GM12865 (cell line): ENCODE results near the gene TMEM218.

Experiments used
- DNase-seq: peaks from one replicate; pipeline ENCODE4 v3.0.0; 2010; ENCODE audit warnings: low read depth
- H3K4me3 ChIP-seq: 2 replicates; pipeline ENCODE4 v1.5.1; 2011; ENCODE audit warnings: mild to moderate bottlenecking, low read depth, low read length, control low read depth
- CTCF ChIP-seq: IDR thresholded peaks from 2 replicates; pipeline ENCODE4 v1.5.1; 2011; ENCODE audit warnings: low read length, control low read depth, low read depth, inconsistent platforms; ENCODE audit not compliant: insufficient read depth; ENCODE audit errors: missing control alignments

The TMEM218 gene

GRCh38 chr11:125154378-125155099, 43.1 kb upstream of the TMEM218 start:
- no peak for TF ChIP-seq CTCF
- H3K4me3 ChIP-seq = no peak overlapping the region
- no peak for DNase-seq

GRCh38 chr11:125153837-125154236, 42.4 kb upstream of the TMEM218 start:
- no peak overlapping the region for H3K4me3 ChIP-seq
- no peak for DNase-seq
- no peak for TF ChIP-seq CTCF

- no peak overlapping the region for H3K4me3 ChIP-seq
- no peak for TF ChIP-seq CTCF
- DNase-seq = no peak
These were observed 37.3 kb upstream of the TMEM218 start for GRCh38 chr11:125148743-125149142.

GRCh38 chr11:125148011-125148410, 36.6 kb upstream of the TMEM218 start:
- no peak for TF ChIP-seq CTCF
- no peak overlapping the region for H3K4me3 ChIP-seq
- DNase-seq = no peak

- TF ChIP-seq CTCF = no peak
- DNase-seq = no peak
- no peak overlapping the region for H3K4me3 ChIP-seq
These were observed 35.9 kb upstream of the TMEM218 start for GRCh38 chr11:125147280-125147679.

GRCh38 chr11:125146232-125146631, 34.8 kb upstream of the TMEM218 start:
- no peak for TF ChIP-seq CTCF
- H3K4me3 ChIP-seq = no peak overlapping the region
- DNase-seq = no peak
